ENCODE measurements around the gene KAZN.

KAZN gene

DNA sequence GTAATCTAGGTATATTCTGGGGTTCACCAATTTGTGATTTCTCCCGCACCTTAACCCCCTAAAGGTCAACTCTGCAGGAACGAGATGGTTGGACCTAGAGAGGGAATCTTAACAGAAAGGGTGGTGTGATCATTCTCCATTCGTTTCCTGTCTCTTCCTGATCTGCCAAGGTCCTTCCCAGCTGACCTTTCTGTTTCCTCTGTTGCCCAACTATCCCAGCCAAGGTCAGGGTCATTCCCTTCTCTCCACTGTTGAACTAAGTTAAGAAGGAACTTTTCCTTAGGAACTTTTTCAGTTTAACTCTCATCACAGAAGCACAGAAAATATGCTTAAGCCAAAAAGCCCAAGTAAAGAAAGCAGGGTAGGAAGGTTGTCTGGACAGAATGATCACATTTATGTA lies 49.3 kb downstream of the KAZN start:
- no peak for DNase-seq (ENCODE audit: low read depth in 2 of 2)

DNA sequence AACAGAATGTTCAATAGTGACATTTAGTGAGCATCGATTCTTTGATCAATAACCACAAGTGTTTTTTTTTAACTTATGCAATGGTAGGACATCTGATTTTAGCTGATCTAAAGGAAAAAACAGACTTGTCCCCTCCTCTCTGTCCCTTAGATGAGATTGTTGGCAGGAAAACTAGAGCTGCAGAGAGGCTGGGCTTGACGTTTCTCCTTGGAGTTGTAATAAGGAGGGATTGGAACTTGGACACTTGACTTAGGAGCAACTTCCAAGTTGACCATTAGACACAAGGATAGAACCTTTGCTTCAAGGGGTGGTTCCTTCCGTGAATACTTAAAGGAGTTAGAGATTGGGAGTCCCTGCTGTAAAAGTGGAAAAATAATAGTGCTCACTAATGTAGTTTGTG lies 49.9 kb downstream of the KAZN start:
- DNase-seq (ENCODE audit: low read depth in 2 of 2) = no peak

DNA sequence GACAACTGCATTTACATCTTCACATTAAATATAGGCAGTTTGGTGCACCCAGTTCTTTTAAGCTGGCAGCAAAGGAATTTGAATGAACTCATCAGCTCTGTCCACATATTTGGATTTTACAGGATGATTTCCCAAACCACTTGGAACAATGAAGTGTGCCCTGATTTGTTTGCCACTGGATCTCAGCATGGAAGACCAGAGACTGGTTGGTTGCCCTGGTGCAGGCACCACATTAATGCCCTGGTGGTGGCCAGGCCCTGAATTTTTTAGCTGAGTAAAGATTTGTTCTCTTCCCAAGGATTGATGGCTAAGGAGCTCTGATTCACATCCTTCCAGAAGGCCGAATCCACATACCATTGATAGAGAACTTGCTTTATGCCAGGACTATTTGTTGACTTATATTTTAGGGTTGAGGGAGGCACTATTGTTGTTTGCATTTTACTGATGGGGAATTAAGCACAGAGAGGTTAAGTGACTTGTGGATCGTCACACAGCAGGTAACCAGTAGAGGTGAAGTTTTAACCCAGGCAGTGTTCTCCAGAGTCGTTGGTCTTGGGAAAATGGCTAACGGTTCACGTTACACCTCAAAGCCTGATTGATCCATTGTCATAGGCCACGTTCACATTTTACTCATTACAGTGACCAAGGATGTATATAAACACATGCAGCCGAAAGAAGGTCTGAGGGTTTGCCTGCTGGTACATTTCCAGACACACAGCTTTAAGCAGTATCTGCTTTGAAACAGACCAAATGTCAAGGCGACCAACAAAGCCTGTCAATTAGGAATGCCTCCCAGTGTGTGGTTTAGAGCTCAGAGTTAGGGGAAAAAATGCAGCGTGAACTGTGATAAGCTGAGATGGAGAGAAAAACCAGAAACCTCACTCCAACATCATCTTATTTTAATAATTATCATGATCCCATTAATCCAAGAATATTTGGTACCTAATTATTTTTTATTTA lies 50.7 kb downstream of the KAZN start:
- DNase-seq (ENCODE audit: low read depth in 2 of 2) = no peak

DNA sequence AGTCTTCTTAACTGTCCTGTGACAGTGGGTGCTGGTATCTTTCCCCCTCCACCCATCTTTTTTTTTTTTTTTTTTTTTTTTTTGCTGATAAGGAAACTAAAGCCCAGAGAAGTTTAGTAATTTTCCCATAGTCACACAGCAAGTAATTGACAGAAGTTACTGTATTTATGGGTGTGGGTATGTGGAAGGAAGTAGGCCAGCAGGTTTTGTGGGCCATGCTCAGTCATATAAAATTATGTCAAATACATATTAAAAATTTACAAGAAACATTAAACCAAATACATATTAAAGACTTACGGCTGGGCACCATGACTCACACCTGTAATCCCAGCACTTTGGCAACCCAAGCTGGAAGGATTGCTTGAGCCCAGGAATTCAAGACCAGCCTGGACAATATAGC lies 51.5 kb downstream of the KAZN start:
- no peak for DNase-seq (ENCODE audit: low read depth in 2 of 2)

DNA sequence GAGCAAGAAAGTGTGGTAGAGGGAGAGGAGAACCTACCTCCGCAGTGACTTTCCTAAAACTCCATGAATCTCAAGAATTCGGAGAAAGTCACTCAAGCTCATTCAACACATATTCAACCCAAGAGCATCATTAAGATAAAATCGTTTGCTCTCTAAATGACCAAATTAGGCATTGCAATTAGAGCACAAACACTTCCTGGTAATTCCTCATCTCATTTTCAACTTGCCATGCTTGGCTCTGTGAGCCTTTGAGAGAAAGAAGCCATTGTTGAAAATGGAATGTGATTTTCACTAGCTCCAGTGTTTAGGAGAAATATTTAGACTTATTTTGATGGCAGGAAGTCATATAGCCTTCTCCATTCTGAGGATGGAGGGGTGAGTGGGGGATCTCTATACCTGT lies 52.5 kb downstream of the KAZN start:
- DNase-seq (ENCODE audit: low read depth in 2 of 2) = no peak

DNA sequence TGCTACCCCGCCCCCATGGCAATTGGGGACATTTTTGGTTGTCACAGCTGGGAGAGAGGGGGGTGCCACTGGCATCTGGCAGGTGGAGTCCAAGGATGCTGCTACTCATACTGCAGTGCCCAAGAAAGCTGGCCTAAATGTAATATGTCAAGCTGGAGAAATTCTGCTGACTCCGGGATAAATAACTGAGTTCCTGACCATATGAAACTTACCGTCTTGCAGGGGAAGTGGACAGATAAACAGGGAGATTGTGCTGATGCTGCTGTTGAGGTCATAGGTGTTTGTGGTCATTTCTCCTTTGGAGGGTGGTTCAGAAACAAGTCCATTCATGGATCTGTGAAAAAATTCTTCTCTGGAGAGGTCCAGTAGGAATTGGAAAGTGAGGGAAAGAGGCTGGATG lies 54.4 kb downstream of the KAZN start:
- no peak for DNase-seq (ENCODE audit: low read depth in 2 of 2)

DNA sequence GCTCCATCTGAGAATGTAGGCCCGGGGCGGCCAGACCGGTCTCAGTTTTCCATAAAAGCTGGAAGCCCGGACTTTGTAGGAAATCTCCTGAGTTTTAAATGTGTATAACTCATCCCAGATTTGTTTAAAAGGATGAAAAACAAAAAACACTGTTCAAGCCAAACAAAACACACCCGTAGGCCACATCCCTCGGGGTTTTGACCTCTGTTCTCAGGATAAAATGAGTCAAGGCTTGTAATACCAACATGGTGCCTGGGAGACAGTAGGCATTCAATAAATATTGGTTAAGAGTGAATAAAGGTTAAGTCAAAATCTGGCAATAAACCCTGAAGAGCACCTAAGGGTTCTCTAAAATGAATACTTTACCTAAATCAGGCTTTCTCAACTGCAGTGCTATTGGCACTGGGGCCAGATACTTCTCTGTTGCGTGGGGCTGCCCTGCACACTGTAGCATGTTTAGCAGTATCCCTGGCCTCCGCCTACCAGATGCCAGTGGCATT lies 55.0 kb downstream of the KAZN start:
- no peak for DNase-seq (ENCODE audit: low read depth in 2 of 2)

DNA sequence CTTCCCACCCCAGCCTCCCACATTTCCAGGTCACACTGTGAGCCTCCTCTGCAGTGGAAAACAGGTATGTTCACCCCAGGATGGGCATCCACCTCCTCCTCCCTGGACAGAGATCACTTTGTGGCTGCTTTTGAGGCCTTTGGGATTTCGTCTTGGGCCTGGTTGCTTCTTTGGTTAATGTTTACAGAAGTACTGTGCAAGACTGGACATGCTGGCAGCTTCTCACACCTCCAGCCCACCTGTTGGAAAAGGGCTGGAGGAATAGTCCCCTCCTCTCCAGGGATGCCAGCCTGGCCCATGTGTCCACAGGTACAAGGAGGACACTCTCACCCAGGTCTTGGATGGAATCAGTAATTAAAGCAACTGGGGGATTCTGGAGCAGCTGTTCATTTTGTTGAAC lies 56.1 kb downstream of the KAZN start:
- no peak for DNase-seq (ENCODE audit: low read depth in 2 of 2)

DNA sequence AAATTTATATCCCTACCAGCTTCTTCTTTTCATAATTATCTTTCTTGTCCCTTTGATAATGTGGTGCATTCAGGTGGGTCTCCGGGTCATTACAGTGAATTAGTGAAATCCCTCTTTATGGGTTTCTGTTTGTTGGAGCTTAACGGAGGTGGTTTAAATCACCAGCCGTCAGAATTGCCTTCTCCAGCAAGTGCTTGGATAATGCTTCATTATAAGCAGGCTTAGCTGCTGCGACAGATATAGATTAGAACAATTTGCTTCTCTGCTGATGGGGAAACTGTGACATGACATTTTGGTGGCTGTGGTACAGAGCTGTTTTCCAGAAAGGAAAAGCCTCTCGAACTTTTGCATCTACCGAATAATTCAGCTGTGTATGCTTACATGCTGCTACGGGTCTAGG lies 56.9 kb downstream of the KAZN start:
- DNase-seq (ENCODE audit: low read depth in 2 of 2) = no peak

DNA sequence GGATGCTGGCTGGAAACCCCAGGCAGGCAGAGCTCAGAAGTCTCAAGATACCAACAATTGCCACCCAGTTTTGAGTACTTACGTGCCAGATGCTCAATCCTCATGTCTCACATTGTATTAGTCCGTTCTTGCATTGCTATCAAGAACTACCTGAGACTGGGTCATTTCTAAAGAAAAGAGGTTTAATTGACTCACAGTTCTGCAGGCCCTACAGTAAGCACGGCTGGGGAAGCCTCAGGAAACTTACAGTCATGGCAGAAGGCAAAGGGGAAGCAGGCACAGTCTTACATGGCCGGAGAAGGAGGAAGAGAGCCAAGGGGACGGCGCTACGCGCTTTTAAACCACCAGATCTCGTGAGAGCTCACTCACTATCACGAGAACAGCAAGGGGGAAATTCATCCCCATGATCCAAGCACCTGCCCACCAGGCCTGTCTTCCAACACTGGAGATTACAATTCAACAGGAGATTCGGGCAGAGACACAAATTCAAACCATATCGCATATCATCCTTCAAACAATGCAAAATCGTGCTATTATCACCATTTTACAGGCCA lies 58.0 kb downstream of the KAZN start:
- DNase-seq (ENCODE audit: low read depth in 2 of 2) = no peak

DNA sequence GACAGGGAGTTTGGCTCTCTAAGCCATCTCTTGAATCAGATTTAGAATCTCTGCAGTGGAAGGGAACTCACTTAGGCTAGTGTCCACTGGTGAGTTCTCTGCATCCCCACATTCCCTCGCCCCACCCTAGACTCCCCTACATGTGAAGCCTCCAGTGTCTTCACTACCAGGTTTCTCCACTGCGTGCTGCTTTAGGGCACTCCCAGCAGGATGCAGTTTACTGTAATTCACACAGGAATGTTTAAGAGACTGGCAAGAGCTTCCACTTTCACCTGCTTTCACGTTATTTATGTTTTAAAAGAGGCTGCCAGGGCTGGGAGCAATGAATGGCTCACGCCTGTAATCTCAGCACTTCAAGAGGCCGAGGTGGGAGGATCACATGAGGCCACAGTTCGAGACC lies 60.2 kb downstream of the KAZN start:
- DNase-seq (ENCODE audit: low read depth in 2 of 2) = no peak

DNA sequence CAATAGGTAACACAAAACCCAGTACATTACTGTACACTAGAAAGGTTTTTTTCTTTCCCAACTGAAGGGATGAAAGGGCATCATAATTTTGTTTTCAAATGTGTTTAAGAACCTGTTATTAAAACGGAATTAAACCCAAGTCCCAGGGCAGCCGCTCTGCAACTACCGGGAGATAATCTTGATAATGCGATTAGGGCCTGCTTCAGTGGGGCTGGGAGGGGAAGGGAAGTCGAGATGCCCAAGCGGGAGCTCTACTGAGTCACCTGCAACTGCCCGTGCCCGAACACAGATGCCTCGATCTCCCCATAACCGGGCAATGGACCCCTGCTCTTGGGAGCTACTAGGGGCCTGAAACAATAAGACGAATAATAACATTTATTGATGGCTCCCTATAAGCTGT lies 61.4 kb downstream of the KAZN start:
- no peak for DNase-seq (ENCODE audit: low read depth in 2 of 2)

DNA sequence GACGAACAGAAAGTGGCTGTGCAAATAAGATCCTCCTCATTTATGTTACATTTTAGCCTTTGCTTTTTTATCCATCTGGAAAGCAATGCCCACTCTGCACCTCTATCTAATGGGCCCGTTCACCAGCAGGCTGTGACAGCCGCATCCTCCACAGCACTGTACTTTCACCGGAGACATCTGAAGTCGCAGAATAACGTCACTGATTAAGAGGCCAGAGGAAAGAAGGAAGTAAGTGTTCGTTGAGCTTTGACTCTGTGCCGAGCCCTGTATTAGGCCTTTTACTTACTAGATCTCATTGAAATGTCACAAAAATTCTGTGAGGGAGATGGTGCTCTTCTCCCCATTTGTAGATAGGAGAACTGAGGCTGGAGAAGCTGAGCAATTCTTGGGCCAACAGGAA lies 62.3 kb downstream of the KAZN start:
- no peak for DNase-seq (ENCODE audit: low read depth in 2 of 2)

DNA sequence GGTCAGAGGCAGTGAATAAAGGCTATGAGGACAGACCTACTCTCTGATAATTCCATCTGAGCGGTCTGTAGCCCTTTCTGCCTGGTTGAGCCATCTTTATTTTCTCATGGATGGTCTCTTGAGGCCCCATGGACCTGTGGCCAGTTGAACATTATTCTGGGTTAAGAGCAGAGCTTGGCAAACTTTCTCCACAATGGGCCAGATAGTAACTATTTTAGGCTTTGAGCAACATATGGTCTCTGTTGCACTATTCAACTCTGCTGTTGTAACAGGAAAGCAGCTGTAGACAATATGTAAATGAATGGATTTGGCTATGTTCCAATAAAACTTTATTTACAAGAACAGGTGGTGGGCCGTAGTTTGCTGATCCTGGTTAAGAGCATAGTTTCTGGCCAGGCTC lies 62.7 kb downstream of the KAZN start:
- DNase-seq (ENCODE audit: low read depth in 2 of 2) = no peak

DNA sequence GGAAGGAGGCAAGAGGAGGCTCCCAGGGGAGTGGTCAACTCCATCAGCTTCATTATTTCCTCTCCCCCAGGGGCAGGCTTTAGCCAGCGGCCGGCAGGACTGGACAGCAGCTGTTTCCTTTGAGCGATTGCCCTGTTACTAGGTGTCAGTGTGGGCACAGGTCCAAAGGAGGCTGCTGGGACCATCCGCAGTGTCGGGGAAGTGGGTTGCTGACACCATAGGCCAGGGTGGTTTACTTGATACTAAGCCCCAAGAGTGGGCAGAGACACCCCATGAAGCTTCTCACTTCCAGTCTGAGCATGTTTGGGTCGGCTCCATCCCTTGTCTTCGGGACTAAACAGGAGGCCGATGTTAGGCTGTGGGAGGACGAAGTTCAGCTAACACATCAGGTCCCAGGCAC lies 63.6 kb downstream of the KAZN start:
- DNase-seq (ENCODE audit: low read depth in 2 of 2) = no peak

DNA sequence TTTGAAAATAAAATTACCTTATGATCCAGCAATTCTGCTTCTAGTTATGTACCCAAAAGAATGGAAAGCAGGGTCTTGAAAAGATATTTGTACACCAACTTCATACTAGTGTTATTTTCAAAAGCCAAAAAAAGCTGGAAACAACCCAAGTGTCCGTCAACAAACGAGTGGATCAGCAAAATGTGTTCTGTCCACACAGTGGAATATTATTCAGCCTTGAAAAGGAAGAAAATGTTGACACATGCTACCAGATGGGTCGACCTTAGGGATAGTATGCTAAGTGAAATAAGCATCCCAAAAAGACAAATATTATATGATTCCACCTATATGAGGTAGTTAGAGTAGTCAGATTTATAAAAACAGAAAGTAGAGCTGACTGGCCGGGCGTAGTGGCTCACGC lies 65.3 kb downstream of the KAZN start:
- DNase-seq (ENCODE audit: low read depth in 2 of 2) = no peak

DNA sequence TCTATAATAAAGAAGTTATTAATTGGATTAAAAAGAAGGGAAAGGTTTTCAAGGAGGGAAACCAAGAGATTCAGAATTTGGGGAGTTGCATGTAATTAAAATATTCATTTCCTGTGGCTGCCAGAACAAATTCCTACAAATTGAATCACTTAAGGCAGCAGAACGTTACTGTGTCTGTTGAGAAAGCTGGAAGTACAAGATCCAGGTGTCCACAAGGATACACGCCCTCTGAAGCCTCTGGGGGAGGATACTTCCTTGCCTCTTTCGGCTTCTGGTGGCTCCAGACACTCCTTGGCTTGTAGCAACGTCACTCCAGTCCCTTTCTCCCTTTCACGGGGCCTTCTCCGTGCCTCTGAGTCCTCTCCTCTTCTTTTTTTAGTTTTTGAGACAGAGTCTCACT lies 67.9 kb downstream of the KAZN start:
- DNase-seq (ENCODE audit: low read depth in 2 of 2) = no peak

DNA sequence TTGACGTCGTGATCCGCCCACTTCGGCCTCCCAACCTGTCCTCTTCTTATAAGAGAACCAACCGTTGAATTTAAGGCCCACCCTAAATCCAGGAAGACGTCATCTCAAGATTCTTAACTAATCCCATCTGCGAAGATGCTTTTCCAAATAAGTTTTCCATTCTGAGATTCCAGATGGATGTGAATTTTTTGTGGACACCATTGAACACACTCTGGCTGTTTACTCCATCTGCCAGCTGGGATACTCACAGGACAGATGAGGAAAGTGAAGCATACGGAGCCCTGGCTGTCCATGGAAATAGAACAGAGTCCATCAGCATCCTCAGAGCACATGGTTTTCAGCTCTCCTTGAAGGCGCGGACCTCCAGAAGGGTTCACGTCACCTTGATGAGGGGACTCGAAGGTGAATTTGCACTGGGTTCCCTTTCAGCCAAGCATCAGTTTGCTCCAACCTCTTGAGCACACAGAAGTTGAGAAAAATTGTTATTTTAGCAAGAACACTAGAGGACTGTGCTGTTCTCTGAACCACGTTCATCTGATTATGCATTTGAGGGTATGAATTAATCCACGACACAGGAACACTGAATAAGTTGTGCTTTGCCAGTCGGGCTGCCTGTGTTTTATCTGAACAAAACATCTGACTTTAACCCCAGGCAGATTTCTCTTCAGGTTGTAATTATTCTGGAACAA lies 68.6 kb downstream of the KAZN start:
- DNase-seq (ENCODE audit: low read depth in 2 of 2) = no peak

DNA sequence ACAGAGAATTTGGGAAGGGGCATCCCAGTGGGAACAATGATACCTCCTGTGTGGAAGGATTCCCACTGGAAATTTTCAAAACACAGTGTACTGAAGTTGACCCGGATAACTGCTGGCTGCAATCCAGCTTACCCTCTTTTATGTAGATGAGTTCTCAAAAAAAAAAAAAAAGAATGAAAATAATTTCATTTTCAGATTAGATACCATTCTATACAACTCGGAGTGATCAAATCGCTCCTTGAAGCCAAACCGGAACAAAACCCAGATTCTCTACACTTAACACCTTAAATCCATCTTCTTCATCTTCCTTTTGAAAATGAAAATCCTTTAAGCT lies 69.1 kb downstream of the KAZN start:
- no peak for DNase-seq (ENCODE audit: low read depth in 2 of 2)

DNA sequence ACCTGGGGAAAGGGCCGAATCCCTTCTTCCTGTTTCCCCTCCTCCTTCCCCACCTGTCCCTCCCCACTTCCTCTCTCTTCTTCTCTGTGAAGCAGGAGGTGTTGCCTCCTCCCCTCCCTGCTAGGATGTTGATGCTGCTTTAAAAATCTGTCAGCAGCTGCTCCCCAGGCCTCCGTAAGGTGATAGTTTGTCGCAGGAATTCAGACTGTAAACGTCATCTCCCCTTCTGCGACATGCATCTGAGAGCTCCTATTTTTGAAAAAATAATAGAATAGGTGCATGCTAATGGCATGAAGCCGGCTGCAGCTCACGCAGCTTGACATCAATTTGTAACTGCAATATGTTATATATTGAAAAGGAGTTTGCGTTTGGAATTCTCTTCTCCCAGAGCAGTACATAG lies 70.1 kb downstream of the KAZN start:
- no peak for DNase-seq (ENCODE audit: low read depth in 2 of 2)

DNA sequence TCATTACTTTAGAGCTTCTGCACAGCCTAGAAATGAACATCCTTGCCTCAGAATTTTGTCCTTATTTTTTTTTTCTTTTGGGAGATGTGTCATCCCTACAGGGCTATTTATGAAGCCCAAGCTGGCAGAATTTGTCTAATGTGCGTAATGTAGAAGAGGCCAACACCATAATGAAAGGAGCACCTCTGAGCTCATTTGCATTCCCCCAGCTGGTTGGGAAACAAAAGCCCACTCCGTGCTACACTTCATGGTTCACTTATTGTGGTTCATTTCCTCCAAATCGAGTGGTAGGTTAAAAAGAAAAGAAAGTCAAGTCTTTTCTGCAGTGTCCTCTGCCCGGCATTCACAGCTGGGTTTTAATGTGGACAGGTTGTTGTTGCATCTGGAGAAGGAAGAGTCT lies 73.5 kb downstream of the KAZN start:
- DNase-seq (ENCODE audit: low read depth in 2 of 2) = no peak

DNA sequence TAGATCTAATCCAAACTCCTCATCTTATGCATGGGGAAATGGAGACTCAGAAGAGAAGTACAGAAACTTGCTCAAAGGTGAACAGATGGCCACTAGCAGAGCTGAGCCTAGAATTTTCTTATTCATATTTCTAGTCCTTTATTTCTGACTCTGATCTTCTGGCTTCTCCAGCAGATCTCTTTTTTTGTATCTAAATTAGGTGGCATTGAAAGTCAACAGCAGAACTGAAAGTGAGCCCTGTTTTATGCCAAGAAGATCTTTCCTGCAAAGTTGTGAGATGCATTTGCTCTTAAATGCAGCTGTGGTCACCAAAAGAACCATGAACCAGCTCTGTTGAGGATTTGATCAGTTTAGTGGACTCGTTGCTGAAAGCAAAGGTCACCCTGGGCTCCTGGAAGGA lies 75.5 kb downstream of the KAZN start:
- DNase-seq (ENCODE audit: low read depth in 2 of 2) = no peak

DNA sequence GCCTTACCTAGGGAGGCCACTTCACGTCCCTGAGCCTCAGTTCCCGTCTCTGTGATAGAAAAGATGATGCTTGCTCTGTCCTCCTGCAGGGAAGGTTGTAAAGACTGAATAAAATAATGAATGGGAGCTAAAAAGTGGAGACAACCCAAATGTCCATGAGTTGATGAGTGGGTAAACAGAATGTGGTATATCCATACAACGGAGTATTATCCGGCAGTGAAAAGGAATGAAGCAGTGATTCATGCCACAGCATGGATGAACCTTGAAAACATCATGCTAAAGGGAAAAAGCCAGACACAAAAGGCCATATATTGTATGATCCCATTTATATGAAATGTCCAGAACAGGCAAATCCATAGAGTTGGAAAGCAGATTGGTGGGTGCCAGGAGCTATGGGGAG lies 77.9 kb downstream of the KAZN start:
- DNase-seq (ENCODE audit: low read depth in 2 of 2) = no peak

All from stimulated activated CD8-positive, alpha-beta memory T cell treated with anti-CD3 and anti-CD28 coated beads, Interleukin-2, amount 100 ng/mL, for 48 hours (primary cell).